MM.1S (cell line): ENCODE measurements around the gene ROPN1B.

ENCODE experiments used
- CTCF ChIP-seq: fragments of 300-600 bp; sonication (generic); IDR thresholded peaks from 2 replicates; pipeline ENCODE4 v1.5.1; 2016; ENCODE audit warnings: antibody characterized with exemption, low read length, mixed read lengths
- EZH2 ChIP-seq: fragments of 300-600 bp; sonication (generic); optimal IDR thresholded peaks from 2 replicates; pipeline ENCODE3; 2017; ENCODE audit warnings: low read depth, mild to moderate bottlenecking, antibody characterized with exemption, low read length, mixed read lengths
- EZH2phosphoT487 ChIP-seq: fragments of 300-600 bp; sonication (generic); IDR thresholded peaks from 2 replicates; pipeline ENCODE4 v1.6.1; 2018; ENCODE audit warnings: antibody characterized with exemption, low read length

GRCh38 chr3:126016616-126017015, 47.6 kb downstream of the ROPN1B start:
- no peak for TF ChIP-seq CTCF
- TF ChIP-seq EZH2: no peak
- TF ChIP-seq EZH2phosphoT487: no peak
